Measurements from ENCODE around the gene OR9A2.
"Not testable (repeated sequence)": the region's sequence is repeated elsewhere in the genome, so short reads cannot be mapped to it uniquely, and the experiment has no call there.

OR9A2 gene

DNA sequence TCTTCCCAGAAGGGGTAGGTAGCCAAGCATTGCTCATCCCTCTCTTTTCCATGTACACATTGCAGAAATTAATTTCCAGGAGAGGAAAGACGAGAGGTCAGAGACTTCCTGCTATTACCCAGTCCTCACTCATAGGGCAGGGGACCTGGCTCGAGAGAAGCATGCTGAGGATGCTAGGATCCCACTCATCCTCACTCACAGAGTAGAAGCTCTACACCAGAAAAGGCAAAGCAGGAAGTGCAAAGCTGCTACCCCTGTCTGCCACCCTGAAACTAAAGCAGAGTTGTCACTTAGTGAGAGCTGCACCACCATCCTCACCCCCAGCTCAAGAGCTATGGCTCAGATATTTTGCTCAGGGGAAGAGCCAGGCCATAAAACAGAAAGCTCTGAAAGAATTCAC lies 9.9 kb downstream of the OR9A2 start:
- no peak for DNase-seq

DNA sequence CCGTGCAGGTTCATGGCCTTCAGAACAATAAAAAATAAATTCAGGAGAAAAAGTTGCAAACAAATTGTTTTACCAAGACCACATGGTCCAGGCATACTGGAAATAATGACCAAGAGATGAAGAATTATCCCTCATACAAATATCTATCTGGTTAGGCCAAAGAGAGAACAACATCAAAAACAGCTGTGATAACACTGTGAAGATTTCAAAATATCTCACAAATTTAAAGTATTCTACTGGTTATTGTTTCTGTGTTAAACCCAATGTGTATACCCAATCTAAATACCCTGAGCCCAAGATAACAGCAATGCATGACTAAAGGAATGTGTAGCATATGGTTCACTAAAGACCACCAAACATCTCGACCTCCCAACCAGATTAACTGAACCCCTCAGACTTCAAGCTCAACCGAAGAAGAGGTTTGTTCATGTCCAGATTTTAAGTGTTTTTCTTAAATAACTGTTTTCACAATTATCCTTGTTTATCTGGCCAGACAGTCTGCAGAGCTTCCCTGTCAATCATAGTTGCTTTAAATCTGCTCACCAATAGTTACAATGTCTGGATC lies 10.9 kb downstream of the OR9A2 start:
- DNase-seq = no peak

DNA sequence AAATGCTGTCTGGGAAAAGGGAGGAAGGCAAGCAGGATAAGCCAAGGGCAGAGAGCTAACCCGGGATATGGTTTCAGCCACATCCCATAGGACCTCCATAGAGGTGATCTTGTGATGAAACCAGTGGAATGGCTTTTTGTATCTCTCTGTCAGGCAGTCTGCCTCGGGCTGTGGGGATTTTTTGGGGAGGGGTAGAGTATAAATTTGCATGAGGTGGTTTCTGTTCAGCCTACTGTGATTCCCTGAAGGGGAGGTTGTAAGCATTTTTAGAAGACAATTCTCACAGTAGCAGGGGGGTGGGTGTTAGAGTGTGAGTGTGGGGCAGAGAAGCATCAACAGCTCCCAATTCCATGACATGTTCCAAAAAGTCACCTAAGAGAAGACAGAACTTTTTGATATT lies 11.8 kb downstream of the OR9A2 start:
- DNase-seq = no peak

DNA sequence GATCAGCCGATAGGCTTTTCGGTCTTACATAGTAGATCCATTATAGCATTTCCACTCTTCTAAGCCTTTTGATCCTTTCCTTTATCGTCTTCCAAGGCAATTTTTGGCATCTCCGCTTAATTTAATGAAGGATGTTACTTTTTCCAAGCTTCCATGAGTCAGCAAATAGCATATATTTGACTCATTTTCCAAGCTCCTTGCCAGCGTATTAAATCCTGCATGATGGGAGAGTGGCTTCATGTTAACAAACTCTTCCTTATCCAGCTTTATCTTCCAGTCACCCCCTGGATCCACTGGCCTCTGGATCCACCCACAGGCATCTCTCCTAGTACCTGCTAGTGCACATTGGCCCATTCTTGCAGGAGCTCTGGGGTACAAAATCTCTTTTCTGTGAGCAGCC lies 13.0 kb downstream of the OR9A2 start:
- no peak for DNase-seq

DNA sequence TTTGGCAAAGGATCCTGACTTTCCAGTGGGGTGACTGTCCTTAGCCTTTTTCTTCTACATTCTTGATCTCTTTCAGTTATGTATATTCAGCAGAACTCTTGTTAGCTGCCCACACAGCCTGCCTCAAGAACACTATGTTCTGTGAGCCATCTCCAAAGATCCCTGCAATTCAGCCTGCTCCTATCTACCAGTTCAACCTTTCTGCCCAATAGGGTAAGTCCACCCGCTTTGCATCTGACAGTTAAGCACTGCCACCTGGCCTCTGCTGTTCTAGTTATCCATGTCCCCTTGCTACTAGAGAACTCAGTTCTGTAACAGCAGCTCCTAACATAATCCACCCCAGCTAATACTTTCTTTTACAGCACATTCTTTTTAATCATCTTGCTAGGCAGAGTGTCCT lies 13.5 kb downstream of the OR9A2 start:
- no peak for DNase-seq

DNA sequence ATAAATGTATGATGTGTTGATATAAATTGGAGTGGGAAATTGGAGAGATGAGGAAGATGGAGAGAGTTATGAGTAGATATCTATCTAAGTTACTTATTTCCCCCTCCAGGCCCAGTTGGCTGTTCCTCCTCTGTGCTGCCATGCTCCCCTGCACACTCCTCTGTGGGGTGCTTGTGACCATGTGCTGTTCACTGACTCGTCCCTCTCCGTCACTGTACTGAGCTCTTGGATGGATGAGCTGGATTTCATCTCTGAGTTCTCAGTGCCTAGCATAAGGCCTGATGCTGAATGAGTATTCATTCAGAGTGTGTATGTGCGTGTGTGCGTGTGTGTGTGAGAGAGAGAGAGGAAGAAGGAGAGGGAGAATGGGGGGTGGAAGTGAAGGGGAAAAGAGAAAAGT lies 14.5 kb downstream of the OR9A2 start:
- DNase-seq = no peak

DNA sequence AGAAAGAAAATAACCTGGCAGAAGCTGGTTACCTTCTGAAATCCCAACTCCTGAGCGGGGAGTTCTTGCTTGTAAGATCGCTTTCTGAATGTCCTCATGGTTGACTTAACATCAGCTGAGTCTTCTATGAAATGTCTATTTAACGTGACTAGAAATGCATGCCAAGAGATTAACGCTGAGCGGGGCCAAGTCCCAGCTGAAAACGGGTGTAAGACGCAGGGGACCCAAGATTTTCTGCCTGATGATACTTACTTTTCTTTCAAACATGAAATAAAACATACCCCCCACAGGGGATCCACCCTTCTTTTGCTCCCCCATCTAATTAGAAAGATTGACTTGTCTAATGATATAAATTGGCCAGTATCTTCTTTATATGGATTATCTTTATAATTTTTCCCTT lies 14.9 kb downstream of the OR9A2 start:
- no peak for DNase-seq

DNA sequence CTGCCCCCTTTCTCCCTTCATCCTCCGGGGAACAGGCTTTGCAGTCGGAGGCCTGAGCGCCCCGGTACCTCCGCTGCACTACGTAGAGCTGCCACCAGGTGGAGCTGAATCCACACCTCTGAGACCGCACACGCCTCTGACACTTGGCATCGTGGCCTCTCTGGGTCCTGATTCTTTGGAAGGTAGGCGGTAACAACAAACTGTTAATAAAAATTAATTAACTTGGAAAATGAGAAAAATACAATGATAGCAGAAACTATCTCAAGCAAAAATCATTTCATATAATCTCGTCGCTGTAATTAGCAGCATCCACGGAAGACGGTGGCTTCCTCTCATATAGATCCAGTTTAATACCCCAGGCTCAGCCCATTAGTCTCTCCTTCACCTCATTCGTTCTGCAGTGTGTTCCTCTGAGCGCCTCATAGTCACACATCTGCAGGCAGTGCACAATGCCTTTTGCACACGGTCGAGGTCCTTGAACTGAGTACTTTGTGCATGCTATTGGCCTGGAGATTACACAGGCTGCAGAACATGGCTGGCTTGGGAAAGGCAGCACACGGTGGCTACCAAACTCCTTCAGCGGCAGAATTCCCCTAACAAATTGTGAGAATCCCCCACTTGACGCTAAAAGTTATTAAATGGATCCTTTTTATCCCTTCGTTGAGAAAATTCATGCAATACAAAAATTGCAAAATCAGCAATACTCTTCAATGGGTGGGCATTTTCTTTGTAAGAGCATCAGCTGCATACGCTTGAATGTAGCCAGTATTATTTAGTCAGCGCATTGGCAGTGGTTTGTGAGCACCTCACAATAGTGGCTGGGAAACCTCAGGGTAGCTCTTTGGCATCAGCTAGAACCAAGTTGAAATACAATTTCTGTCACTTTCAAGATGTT lies 18.7 kb downstream of the OR9A2 start:
- peak; percentile 85 for DNase-seq

DNA sequence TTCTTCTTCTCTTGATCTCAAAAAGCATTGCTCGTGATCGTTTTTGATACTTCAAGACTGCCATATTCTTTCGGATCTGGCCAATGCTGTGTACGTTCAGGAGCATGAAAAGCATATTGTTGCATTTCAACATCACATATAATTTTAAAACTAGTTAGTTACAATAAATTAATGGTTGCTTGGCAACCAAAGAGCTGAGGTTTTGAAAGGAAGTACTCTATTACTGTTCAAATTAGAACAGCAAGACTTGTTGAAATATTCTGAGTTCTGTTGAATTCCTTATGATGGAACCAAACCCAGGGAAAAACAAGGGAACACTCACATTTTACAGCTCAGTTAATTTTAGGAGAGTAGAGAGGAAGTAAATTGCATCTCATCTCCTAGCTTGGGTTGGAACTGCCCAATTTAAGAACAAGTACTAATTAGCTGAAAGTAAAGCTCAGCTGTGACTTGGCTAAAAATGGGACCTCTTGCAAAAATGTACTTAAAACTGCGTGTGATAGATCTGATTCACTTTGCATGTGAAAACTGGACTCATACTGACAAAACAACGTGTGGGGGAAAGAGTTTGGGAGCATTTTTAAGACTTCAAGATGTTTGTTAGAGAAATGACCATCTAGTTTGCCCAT lies 21.2 kb downstream of the OR9A2 start:
- DNase-seq = no peak

DNA sequence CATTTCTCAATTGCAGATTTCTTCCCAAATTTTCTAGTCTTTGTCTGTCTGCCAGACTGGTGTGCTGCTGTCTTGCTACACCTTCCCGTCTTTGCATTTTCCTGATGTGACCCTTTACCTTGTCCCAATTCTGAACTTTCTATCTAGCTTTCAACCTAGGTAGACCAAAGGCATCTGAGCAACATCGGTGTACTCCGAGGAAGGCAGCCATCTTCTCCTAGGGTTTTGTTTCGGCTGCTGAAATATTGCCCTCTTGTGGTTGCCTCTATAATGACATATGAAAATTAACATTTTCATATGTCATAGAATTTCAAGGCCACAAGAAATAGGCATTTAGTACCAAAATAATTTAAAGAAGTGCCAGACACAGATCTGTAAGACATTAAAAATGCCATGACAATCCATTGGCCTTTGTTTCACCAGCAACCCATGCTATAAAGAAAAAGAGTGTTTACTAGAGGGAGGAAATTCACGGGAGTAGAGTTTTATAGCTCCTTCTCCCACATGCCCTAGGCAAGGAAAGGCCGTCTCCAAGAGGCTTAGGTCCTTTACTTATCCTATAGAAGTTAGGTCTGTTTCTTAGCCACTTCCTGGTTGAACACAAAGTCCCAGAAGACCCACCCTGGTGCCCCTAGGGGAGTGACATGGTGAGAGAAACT lies 23.4 kb downstream of the OR9A2 start:
- no peak for DNase-seq

DNA sequence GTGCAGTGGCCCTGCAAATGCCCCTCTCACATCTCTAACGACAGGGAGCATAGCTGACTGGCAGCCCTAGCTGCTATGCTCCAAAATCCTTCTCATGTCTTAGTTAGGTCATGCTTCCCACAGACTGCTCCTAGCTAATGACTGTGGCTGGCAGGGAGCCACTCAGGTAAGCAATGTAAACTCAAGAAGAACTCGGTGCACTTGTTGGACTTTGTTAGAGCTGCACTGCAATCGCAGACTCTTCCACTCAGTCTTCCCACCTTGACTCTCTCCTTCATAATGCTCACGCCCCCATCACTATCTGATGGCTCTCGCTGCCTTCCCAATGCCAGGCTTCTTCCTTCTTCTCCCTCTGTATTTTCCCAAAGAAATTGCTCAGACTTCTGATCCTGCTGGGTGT lies 24.0 kb downstream of the OR9A2 start:
- no peak for DNase-seq

DNA sequence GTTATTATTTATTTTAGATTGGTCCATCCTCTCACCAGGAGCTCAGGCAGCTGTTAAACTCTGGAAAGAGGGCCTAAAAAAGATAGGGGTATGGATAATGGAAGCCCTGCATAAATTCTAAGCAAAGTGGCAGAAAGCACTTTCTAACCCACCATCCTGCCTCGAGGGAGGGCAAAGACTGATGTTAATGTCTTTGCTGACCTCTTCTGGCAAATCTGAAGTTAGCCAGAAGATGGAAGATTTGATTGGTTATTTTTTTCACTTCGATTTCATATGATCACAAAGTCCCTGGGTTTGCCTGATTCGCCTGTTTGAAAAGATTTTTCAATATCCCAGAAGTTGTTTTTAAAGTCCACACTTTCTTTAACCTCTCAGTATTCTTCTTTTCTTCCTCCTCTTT lies 24.8 kb downstream of the OR9A2 start:
- no peak for DNase-seq

DNA sequence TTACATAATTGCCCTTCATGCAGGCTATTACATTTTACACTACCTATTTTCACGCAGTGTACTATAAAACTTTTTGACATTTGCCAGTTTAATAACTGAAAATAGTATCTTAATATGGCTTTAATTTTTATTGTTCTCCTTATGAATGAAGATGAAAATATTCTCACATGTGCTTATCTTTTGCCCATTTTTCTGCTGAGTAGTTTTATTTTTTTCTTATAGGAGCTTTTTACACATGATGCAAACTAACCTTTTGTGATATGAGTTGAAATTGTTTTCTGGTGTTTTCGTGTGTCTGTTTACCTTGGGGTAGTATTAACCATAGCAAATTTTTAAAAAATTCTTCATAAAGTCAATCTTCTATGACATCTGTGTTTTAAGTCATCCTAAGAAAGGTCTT lies 26.3 kb downstream of the OR9A2 start:
- DNase-seq = no peak

DNA sequence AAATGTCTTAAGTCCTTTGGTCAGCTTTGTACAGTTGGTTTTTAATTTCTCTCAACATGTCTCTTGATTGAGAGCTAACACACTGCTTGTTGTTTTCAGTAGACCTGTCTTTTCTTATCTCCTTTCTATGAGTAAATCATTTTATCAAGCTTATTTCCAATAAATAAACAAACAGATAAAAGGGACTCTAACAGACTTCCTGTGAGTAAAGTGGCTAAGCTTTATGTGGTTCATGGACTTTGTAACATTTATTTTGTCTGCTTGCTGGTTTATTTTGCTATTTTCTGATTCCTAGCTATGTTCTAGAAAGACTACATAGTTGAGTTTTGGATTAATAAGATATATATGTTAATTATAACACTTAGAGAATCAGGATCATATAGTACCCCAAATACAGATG lies 27.1 kb downstream of the OR9A2 start:
- DNase-seq = no peak

DNA sequence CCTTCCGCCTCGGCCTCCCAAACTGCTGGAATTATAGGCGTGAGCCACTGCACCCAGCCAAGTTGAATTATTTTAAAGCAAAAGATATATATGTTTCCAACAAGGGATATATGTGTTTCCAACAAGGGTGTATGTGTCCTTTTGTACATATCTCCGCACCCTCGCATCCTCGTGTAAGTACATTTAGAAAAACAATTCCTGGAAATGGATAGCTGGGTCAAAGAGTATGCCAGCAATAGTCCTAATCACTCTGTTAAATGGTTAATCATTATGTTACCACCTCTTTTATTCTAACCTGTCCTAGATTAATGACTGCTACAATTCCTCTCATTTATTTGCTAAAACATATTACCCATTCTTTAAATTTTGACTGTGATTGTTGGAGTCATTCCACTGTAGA lies 28.0 kb downstream of the OR9A2 start:
- no peak for DNase-seq

DNA sequence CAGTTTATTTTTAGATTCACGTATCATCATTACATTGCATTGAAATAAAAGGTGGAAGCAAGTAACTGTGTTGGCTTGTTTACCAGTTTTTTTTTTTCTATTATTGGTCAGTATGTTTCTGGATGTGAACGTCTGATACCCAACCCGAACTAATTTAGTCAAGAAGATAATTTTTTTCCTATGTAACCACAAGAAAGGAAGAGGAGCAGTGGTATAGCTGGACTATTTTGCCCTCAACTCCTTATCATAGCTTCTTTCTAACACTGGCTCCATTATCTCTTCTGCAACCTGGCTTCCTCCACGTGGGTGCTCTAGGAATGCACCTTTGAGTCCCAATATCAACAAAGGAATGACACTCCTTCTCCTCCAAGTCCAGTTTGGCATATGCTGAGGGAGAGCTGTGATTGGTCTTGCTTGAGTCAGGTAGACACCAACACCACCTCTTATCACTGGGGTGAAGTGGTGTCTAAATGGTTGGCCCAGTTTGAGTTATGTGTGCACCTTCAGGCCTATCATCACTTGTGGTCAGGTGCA lies 29.4 kb downstream of the OR9A2 start:
- no peak for DNase-seq

DNA sequence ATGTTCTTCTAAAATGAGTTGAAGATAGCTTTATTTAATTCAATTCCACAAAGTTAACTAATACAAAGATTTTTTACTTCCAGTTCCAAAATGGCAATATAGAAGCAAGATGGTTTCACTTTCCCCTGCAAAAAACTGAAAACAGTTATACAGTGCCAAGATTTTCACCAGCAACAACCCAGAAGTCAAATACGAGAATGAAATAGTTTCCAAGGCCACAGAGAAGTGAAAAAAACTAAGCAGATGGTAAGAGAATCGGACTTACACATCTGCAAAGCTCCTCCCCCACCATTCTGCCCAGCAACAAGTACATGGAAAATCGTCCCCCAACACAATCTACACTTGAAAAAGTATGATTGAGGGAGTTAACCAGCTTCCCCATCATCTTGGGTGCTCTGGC lies 34.5 kb downstream of the OR9A2 start:
- no peak for DNase-seq

DNA sequence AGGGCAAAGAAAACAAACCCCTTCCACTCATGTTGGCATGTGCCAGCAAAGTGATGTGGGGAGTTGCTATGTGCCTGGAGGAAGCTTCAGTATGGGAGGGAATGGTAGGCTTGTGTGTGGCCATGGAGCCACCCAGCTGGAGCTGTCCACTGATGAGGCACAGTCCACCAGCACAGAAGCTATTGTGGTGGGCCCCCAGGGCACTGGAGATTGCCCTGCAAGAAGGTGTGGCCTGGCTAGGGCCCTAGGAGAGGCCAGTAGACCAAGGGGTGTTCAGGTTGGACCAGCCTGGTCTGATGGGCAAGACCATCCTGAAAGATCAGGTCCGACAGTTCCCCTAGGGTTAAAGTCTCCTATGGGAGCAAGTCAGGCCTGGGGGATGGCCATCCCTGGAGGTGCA lies 42.6 kb downstream of the OR9A2 start:
- DNase-seq = no peak

DNA sequence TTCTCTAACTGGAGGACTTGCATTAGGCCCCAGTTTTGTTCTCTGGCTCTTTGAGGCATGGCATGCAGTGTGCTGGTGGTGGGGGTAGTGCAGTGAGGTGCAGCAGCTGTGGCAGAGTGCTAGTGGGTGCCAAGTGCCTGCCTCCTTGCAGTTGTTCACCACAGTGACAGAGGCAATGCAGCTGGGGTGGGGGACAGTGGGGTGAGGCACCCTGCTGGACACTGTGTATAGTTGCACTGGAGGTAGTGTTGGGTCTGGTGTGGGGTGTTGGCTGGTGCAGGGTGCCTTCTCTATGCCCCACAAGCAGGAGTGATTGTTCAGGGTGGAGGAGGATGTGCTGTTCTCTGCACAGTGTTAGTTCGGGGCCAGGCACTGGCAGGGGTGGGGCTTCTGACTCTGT lies 43.1 kb downstream of the OR9A2 start:
- DNase-seq = no peak

DNA sequence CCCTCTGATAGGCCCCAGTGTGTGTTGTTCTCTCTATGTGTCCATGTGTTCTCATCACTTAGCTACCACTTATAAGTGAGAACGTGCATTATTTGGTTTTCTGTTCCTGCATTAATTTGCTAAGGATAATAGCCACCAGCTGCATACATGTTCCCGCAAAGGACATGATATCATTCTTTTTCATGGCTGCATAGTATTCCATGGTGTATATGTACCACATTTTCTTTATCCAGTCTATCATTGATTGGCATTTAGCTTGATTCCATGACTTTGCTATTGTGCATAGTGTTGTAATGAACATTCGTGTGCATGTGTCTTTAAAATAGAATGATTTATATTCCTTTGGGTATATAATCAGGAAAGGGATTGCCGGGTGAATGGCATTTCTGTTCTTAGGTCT lies 48.5 kb downstream of the OR9A2 start:
- not testable (repeated sequence) for DNase-seq

Measured in islet precursor cell (in vitro differentiated cells).